NCI-H1436 treated with DMSO at 0.1 percent for 48 hours (cell line): Measurements from ENCODE around the gene OR2W1.

ENCODE experiments used
- DNase-seq: peaks from one replicate; lab custom pipeline; 2025; lab: John Stamatoyannopoulos, UW

OR2W1 gene, protein sequence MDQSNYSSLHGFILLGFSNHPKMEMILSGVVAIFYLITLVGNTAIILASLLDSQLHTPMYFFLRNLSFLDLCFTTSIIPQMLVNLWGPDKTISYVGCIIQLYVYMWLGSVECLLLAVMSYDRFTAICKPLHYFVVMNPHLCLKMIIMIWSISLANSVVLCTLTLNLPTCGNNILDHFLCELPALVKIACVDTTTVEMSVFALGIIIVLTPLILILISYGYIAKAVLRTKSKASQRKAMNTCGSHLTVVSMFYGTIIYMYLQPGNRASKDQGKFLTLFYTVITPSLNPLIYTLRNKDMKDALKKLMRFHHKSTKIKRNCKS

DNA sequence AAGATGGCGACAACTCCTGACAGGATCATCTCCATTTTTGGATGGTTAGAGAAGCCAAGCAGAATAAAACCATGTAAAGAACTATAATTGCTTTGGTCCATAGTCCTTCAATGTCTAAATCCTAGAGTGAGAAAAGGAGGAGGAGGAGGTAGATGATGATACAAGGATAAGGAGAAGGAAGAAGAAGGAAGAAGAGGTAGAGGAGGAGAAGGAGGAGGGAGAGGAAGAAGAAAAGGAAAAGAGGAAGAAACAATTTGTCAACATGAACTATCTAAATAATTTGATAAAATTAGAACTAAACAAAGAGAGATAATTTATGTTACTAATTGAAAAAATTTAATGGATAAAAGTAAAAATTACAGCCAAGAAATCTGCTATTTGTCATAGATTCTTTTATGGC lies at the start of gene OR2W1:
TSS of gene OR2W1 (minus strand) at position 101 of the 400 bp plus-strand sequence. CDS start at position 101, 0 bp downstream.
- DNase-seq: no peak

DNA sequence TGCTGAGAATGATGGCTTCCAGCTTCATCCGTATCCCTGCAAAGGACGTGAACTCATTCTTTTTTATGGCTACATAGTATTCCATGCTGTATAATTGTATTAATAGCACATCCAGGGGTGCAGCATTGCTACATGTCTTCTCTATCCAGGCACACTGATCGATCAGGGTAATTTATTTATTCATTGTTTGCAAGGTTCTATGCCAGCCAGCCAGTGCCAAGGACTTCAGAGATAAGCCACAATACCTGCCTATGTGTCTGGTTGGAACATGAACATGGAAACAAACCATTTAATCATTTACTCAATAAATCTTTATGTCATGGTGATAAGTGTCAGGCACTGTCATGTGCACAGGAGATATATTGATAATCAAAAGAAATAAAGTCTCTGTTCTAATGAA lies 48.0 kb upstream of the OR2W1 start:
- no peak for DNase-seq

DNA sequence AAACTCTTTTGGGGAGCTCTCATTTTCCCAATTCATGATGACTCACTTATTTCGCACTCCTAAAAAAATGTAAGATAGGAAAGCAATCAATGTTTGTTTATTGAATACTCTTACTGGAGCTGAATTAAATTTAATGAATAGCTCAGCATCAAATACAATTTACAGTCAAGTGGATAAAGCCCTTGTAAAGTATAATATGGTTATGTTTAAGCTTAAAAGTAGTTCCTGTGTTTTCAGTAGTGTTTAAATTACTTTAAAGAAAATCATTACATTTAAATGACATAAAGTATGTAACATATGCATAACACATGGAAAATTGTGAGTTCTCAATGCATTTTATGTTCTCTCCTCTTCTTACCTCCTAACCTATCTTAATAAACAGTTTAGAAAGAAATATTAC lies 42.2 kb upstream of the OR2W1 start, which contains the start of gene OR2B3:
TSS of gene OR2B3 (minus strand) at position 101 of the 400 bp plus-strand sequence. CDS start at position 36, 65 bp downstream.
- DNase-seq: no peak

DNA sequence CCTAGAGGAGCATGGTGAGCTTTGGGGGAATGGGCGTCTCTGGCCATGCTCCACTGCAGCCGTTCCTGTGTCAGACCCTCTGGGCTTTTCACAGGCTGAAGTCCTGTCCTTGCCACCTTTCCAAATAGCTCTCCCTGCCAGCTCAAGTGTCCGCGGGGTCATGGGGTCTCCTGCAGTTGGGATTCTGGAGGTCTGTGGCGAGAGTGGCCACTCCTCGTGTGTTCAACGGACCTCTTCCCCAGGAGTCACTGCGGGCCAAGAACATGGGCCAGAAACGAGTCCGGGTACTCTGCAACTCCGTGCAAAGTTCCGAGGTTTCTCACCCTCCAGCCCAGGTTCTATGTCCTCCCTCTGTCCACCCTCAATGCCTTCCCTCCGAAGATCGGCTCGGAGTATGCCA lies 37.5 kb upstream of the OR2W1 start:
- no peak for DNase-seq

DNA sequence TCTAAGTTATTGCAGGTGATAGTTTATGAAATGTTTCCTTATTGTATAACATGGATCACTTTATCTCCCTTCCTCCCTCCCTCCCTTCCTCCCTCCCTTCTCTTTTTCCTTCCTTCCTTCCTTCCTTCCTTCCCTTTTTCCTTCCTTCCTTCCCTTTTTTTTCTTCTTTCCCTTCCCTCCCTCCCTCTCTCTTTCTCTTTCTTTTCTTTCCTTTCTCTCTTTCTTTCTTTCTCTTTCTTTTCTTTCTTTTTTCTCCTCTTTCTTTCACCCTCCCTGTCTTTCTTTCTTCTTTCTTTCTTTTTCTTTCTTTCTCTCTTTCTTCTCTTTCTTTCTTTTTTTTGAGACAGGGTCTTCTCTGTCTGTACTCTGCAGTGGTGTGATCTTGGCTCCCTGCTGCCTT lies 36.3 kb upstream of the OR2W1 start:
- DNase-seq: no peak

DNA sequence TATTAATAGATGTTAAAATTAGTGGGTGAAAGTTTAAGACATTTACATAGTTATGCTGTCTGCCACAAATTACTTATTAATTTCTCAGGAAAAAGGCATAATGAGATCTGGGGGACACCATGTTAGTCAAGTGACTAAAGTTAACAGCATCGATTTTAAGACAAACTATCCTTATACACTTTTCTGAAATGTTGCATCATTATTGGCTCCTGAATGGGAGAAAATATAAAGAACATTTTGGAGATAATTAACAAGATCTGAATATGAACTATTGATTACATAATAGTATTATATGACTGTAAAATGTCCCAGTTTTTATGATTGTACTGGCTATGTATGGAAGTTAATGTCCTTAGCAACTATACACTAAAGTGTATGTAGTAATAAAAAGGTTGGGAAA lies 34.2 kb upstream of the OR2W1 start:
- no peak for DNase-seq

DNA sequence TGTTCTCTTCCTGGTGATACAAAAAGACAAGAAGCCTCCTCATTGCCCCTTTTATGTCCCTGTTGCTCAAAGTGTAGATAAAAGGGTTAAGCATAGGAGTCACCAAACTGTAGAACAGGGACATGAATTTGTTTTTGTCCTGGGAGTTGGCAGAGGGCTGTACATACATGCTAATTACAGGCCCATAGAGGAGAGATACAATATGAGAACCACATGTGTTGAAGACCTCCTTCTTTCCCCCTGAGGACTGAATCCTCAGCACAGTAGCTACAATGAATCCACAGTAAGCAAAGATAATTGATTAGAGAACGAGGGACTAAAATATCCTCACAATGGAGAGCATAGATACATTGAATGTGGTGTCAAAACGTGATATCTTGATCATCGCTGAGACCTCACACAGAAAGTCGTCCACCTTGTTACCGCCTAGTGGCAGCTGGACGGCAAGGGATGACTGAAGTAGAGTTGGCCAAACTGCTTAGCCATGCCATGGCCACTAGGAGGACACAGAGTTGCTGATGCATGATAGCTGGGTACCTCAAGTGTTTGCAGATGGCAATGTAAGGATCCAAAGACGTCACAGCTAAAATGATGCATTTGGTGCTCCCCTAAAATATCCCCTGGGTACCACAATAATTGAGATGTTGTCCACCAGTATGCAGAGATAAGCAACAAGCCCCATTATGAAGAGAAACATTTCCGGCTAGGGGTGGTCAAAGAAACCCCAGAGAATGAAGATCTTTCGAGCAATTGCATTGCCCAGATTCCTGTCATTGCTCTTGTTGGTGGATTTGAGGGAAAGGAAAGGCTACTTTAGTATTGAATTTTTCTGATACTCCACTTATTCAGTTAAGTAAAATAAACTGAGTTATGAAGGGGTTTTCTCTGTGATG lies 27.1 kb upstream of the OR2W1 start:
- no peak for DNase-seq

DNA sequence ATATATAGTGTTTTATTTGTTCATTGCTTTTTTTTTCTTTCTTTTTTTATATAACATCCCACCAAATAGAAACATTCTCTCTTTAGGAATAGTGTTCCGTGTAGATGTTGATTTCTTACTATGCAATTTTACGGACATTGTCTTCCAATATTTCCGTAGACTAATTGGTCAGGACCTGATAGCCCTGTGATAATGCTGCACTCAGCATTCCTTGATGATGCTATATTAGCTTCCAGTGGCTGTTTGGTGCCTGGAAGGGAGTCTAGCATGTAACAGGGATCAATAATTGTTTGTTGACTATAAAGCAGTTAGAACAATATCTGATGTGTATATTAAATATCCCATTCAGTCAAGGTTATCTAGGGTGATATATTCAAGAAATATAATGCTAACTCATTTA lies 6.7 kb upstream of the OR2W1 start:
- no peak for DNase-seq

DNA sequence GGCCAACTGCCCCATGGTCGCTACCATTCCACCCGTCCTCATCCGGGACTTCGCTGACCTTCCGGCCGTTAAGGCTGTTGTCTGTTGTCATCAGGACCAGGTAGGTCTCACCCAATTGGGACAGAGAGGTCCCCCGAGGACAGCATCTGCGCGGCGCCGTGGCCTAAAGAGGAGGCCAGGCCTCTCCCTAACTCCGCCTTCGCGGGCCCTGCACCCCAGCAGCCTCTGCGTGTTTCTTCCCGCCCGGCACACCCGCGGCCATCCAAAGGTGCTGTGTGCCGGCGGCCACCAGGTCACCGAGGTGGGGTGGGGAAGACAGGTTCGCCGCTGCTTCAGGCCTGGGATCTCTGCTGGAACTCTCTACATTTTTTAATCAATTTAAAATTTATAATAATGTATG lies 9.0 kb downstream of the OR2W1 start:
- DNase-seq: no peak

DNA sequence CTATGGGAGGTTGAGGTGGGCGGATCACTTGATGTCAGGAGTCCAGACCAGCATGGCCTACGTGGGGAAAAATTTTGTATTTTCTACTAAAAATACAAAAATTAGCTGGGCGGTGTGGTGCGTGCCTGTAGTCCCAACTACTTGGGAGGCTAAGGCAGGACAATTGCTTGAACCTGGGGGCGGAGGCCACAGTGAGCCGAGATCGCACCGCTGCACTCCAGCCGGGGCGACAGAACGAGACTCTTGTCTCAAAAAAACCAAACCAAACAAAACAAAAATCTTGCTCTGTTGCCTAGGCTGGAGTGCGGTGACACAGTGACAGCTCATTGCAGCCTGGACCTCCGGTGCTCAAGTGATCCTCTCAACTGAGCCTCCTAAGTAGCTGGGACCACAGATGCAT lies 16.2 kb downstream of the OR2W1 start:
- no peak for DNase-seq

DNA sequence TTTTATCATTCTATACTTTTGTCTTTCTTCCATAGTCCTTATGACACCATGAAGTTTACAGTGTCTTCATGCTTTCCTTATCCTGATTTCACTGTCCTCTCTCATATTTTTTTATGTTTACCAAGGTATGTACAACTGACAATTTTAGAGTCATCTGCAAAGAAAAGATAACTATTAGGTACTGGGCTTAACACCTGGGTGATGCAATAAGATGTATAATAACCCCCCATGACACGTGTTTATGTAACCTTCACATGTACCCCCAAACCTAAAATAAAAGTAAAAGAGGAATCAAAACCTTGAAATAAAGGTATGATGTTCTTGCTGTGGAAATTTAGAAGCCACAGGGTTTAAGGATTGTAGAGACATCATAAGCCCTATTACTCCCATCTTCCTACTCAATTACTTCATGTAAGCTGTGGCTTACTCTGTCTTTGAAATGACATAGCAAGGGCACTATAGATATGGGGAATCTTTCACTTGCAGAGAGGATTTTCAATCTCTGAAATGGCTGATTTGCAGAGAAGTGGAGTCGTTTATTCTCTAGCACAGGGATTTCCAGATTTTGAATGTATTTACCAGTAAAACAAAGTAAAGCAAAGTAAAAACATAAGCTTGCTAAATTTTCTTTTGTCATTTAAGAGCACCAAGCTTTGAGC lies 18.9 kb downstream of the OR2W1 start:
- no peak for DNase-seq

DNA sequence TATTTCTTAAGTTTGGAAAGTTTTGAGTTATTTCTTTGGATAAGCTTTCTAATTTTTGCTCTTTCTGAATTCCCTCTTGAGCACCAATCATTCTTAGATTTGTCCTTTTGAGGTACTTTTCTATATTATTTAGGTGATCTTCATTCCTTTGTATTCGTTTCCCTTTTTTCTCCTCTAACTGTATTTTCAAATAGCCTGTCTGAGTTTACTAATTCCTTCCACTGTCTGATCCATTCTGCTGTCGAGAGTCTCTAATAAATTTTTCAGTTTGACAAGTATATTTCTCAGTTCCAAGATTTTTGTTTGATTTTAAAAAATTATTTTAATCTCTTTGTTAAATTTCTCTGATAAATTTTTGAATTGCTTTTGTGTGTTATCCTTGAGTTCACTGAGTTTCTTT lies 23.5 kb downstream of the OR2W1 start:
- no peak for DNase-seq

DNA sequence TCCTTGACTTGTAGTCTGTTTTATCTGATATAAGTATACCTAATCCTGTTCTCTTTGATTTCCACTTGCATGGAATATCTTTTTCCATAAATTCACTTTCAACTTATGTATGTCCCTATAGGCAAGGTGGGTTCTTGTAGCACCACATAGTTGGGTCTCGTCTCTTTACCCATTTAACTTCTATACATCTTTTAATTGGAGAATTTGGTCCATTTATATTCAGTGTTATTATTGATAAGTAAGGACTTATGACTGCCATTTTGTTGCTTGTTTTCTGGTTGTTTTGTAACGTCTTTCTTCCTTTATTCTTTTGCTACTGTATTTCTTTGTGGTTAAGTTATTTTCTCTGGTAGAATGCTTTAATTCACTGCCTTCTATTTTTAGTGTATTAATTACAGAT lies 25.3 kb downstream of the OR2W1 start:
- no peak for DNase-seq

DNA sequence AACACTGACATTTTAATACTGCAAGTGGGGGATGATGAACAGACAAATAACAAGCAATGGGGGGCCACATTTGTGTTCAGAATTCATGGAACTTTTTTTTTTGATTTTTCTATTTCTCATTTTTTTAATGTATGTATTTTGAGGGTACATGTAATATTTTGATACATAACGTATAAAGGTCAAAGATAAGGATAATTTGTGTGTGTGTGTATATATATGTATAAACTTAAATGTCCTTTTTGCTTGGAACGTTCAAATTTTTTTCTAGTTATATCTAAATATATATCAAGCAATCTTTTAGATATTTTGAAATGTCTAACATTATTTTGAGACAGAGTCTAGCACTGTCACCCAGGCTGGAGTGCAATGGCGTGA lies 27.6 kb downstream of the OR2W1 start:
- DNase-seq: no peak

DNA sequence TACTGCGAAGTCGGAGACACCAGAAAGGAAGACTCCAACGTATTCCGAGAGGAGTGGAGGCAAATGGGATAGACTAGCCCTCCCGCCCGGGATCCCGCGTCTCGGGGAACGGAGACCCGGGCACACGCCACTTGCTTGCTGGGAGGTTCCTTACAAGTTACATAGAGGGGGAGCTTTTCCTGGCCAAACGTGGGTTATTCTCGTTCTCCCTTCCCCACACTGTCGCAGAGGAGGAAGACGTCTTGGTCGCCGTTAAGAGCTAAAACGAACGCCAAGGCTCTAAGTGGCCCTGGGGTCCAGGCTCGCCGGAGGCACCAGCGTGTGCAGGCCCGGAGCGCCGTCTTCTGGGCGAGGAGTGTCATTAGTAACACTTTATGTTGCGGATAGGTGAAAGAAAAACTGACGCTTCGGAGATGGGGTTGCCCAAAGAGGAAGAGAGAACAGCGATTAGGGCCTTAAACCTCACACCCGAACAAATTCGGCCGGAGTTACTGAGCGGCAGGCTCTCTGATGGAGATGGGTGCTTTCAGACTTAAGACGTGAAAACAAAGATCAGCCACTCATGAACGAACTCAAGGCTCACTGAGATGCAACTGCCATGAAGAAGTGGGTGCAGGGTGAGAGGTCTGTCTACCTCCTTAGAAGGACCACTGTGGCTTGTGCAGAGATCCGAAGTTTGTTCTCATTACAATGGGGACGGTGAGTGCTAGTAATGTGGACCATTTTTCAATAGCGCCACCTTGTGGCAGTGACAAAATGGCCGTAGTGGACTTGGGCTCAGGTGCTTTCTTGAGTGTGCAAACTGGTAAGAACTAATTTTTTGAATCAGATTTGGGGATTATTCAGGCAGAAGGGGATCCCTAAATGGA lies 28.2 kb downstream of the OR2W1 start:
- no peak for DNase-seq

DNA sequence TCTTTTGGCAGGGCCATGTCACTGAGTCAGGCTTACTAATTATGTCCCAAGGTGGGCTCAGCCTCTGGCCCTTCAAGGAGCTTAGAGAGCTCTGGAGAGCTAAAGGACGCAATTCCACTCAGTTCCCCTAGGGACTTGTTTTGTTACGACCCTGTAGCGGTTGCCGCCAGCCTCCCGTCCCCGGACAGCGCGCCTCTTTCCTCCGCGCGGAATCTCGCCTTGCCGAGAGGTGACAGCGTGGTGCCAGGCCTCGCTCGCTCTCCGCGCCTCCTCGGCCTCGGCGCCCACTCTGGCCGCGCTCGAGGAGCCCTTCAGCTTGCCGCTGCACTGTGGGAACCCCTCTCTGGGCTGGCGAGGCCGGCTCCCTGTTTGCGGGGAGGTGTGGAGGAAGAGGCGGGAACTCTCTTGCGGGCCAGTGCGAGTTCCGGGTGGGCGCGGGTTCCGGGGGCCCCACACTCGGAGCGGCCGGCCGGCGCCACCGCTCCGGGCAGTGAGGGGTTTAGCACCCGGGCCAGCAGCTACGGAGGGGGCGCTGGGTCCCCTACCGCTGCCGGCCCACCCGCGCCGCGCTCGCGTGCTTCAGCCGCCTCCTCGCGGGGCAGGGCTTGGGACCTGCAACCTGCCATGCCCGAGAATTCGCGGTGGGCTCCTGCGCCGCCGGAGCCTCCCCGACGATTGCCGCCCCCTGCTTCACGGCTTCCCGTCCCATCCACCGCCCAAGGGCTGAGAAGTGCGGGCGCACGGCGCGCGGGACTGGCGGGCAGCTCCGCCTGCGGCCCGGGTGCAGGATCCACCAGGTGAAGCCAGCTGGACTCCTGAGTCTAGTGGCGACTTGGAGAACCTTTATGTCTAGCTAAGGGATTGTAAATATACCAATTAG lies 30.0 kb downstream of the OR2W1 start:
- DNase-seq: no peak

DNA sequence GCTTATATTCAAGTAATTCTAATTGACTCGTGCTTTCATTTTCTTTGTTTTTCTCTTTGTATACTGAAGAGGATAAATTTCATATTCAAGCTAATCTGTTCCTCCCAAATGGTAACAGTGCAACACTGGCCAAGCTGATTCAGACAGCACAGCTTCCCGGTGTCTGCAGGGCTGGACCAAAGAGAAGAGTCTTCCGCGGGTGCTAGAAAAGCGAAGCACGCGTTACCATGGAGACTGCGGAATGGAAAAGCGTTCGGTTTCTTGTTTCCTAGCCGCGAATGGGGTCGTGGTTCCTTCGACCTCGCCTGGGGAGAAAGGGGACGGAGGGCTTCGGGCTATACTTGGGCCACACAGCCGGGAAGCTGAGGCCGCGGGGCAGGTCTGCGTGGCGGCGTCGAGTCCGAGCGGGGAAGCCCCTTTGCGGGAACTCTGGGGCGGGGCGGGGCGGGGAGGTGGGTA lies 33.7 kb downstream of the OR2W1 start:
- DNase-seq: no peak

DNA sequence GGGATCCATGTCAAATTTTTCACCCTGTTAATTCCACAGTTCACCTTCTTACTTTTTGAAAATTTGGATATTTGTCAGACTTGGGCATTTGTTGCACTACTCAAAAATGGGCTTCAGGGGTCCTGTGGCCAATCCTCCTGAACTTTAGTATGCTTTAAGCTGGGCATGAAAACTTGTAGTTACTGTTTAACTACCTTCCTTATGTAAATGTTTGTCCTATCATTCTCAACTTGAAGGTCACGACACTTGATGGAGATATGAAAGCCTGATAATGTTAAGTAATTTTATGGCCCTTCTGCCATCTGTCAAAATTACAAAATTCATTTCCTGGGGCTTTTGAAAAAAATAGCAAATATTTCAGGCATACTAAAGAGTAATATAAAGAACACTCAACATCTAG lies 35.6 kb downstream of the OR2W1 start:
- no peak for DNase-seq

DNA sequence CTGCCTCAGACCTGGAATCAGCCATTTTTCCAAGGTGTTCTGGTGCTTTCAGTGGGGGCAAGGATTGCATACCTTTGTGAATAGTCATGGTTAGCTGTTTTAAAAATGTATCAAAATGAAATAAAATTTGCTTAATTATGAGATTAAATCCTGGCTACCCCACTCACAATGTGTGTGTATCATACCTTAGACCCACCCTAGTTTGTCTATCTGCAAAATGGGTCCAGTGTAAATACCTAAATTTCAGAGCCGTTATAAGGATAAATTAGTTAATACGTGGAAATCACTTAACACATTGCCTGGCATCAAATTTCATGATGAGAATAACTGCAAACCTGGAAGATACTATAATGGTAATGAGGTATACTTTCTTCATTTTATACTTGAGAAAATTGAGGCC lies 36.9 kb downstream of the OR2W1 start:
- DNase-seq: no peak

DNA sequence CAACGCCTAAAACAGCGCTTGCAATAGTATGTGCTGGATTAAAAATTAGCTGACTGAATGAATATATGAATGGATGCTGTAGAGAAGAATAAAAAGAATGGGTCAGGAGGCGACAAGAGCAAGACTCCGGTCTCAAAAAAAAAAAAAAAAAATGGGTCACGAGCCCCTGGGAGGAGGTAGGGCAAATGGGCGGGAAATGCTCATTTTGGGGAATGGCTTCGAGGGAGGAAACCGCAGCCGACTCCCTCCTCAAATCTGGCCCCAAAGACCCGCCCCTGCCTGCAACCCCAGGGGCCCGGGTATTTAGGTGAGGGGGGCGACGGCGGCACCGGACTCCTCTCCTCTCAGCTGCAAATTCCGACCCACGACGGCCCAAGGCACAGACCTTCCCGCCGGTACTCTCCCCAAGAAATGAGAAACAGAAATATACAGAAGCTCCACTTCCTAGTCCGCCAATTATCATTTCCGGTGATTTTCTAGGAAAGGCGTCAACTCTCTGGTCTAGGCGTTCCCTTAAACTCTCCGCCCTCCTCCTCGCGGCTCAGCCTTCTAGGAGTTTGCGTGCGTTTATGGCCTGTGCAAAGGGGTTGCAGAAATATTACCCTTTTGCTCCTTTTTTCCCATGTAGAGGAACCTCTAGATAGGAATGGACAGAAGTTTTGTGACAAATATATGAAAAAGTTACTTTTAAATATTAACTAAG lies 39.6 kb downstream of the OR2W1 start, which contains the start of gene ZNF311:
TSS of gene ZNF311 (minus strand) at position 133 of the 703 bp plus-strand sequence. CDS start 1,361 bp downstream, outside the sequence.
- DNase-seq: no peak
